Left hindlimb (tissue), 1 donor: Measurements from ENCODE around the gene PRKG1.
A peak's percentile ranks its signal among the peaks of the same experiment; 100 is the strongest.
"Not testable (repeated sequence)": the region's sequence is repeated elsewhere in the genome, so short reads cannot be mapped to it uniquely, and the experiment has no call there.

Source experiments
- DNase-seq: peaks from one replicate; pipeline ENCODE4 v3.0.0-alpha.2; 2018

PRKG1 gene

GRCh38 chr10:51119441-51119840 lies 45.2 kb downstream of the PRKG1 start:
- DNase-seq = no peak

- DNase-seq = no peak
Observed at GRCh38 chr10:51121861-51122260, 47.6 kb downstream of the PRKG1 start.

GRCh38 chr10:51124852-51125251 lies 50.6 kb downstream of the PRKG1 start:
- DNase-seq = no peak

GRCh38 chr10:51125518-51125917 lies 51.2 kb downstream of the PRKG1 start:
- DNase-seq = no peak

DNA sequence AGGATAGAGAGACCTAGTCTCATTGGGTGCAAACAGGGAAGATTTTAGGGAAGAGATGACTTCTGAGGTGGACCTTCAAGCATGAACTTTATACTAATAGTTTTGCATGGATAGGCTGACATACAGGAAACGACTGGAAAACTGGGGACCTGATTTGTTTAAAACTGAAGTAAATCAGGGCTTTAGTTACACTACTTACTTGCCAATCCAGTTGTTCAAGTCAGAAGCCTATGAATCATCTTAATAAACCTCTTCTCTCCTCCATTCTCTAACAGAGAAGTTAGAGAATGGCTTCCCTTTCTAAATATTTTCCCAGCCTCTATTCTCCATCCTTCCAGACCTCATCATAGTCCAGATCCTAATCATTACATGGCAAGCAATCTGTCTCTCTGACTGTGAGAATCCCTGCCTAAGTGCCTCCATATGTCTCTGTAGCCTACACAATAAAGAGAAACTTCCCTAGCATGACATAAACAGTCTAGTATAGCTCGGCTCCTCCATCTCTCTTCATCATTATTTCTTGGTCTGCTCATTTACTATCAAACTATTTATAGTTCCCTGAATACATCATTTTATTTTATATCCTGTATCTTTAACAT lies 55.8 kb downstream of the PRKG1 start:
- DNase-seq = no peak

GRCh38 chr10:51137756-51138529 lies 63.7 kb downstream of the PRKG1 start:
- no peak for DNase-seq

- no peak for DNase-seq
Observed at GRCh38 chr10:51139176-51139575, 64.9 kb downstream of the PRKG1 start.

GRCh38 chr10:51141010-51141409 lies 66.7 kb downstream of the PRKG1 start:
- DNase-seq = no peak

DNA sequence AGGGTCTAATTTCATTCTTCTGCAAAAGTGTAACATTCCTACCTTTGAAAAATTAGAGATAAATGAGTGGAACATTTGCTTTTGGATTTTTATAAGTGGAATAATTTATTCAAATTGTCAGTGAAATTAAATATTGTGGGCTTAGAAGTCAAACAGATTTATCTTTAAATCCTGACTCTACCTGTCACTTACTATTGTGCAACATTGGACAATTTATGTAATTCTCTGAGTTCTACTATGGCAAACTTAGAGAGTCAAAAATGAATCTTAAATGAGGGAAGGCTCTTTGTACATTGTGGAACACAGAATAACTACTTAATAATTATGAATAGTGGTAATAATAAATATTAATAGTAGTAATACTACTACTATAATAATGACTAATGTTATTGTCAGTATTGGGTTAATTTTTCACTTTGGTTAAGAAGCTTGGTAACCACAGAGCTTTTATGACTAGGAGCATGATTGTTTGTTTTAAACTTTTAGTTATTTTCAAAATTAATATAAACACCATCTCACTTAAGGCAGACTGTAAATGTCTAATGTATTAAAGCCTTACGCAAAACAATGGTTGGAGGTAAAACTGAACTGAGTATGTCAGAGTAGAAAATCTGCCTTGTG lies 70.0 kb downstream of the PRKG1 start:
- DNase-seq = no peak

DNA sequence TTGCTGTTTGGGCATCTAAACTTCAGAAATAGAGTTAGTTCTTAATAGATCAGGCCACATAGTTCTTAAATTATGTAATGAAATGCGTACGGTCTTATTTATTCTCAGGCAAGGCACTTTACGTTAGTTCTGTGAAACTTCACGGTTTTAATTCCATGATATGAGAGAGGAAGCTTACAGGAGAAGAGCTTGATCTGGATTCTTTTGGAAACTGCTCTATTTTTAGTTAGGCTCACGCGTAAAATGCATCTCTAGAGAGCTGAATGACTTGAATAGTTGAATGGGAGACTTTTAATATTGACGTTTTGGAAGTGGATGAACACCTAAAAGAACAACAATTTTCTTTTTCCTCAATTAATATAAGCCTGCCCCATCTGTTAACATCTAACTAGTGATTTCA lies 71.1 kb downstream of the PRKG1 start:
- no peak for DNase-seq

- no peak for DNase-seq
Observed at GRCh38 chr10:51147644-51148399, 73.5 kb downstream of the PRKG1 start.

GRCh38 chr10:51156926-51157325 lies 82.6 kb downstream of the PRKG1 start:
- no peak for DNase-seq

DNA sequence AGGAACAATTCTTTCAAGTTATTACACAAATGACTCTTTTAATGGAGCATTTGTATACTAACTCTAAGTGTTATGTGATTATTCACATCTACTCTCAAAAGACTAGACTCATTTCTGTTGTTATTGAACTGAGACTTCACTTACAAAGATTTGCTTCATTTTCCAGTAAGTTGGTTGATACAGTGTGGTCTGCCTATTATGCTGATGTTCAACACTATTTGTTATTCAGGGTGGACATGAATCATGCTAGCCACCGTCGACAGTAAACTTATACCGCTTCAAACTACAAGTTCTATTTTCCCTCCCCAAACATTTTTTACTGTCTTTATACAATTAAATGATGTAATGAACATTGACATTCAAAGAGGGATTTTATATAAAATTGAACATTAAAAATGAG lies 84.5 kb downstream of the PRKG1 start:
- no peak for DNase-seq

- no peak for DNase-seq
Observed at GRCh38 chr10:51159841-51160240, 85.6 kb downstream of the PRKG1 start.

DNA sequence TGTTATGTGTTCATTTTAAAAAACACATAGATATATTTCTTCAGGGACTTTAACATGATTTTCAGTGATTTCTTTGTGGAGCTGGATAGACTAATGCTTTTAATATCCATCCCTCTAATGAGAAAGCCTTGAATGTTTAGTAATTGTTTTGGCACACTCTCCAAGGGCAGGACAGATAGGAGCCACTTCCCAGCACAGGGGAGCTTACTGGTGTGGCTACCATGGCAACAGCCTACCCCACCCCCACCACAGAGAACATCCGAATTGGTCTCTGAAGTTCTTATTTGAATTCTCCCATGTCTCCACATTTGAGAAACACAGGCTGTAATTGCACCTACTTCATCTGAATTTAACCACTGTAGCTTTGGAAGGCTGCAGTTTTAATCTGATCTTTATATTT lies 87.7 kb downstream of the PRKG1 start:
- DNase-seq = peak; percentile 34

DNA sequence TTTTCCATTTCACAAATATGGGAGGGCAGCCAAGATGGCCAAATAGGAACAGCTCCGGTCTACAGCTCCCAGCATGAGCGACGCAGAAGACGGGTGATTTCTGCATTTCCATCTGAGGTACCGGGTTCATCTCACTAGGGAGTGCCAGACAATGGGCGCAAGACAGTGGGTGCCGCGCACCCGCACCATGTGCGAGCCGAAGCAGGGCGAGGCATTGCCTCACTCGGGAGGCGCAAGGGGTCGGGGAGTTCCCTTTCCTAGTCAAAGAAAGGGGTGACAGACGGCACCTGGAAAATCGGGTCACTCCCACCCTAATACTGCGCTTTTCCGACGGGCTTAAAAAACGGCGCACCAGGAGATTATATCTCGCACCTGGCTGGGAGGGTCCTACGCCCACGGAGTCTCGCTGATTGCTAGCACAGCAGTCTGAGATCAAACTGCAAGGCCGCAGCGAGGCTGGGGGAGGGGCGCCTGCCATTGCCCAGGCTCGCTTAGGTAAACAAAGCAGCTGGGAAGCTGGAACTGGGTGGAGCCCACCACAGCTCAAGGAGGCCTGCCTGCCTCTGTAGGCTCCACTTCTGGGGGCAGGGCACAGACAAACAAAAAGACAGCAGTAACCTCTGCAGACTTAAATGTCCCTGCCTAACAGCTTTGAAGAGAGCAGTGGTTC lies 89.2 kb downstream of the PRKG1 start:
- not testable (repeated sequence) for DNase-seq

GRCh38 chr10:51168086-51168815 lies 94.0 kb downstream of the PRKG1 start:
- DNase-seq = no peak

GRCh38 chr10:51169111-51169510 lies 94.8 kb downstream of the PRKG1 start:
- DNase-seq = no peak

- no peak for DNase-seq
Observed at GRCh38 chr10:51170518-51171245, 96.4 kb downstream of the PRKG1 start.

GRCh38 chr10:51171946-51172345 lies 97.7 kb downstream of the PRKG1 start:
- no peak for DNase-seq

- DNase-seq = no peak
Observed at GRCh38 chr10:51176976-51177695, 102.8 kb downstream of the PRKG1 start.
